HepG2 (cell line): Measurements from ENCODE around the gene GEMIN2. TPM values are rescaled to one million over a fixed set of nuclear protein-coding genes. Genes with fewer than 3 reads are reported as not detected.

Experiments
- FOXA3 ChIP-seq: IDR thresholded peaks from 2 replicates; pipeline ENCODE4 v1.6.1; 2016; ENCODE audit warnings: missing genetic modification reagents, missing compliant biosample characterization
- FOXJ3 ChIP-seq: sonication (generic); formaldehyde crosslinking; IDR thresholded peaks from 2 replicates; pipeline ENCODE4 v1.4.0; 2020; ENCODE audit warnings: missing genetic modification reagents, mild to moderate bottlenecking, borderline replicate concordance
- GATAD1 ChIP-seq: IDR thresholded peaks from 2 replicates; pipeline ENCODE4 v1.6.1; 2016; ENCODE audit warnings: missing genetic modification reagents, missing compliant biosample characterization
- KDM2A ChIP-seq: sonication (generic); formaldehyde crosslinking; IDR thresholded peaks from 2 replicates; pipeline ENCODE4 v1.4.0; 2020; ENCODE audit warnings: low read depth, missing genetic modification reagents, borderline replicate concordance
- SETDB1 ChIP-seq: sonication (generic); formaldehyde crosslinking; IDR thresholded peaks from 2 replicates; pipeline ENCODE4 v1.5.1; 2020; ENCODE audit warnings: missing genetic modification reagents, mild to moderate bottlenecking, borderline replicate concordance
- SIX1 ChIP-seq: sonication (generic); formaldehyde crosslinking; IDR thresholded peaks from 2 replicates; pipeline ENCODE4 v1.4.0; 2020; ENCODE audit warnings: missing genetic modification reagents, borderline replicate concordance
- SRSF4 ChIP-seq: fragments of 200-400 bp; formaldehyde crosslinking; IDR thresholded peaks from one replicate; pipeline ENCODE4 v1.6.1; 2018; ENCODE audit warnings: mild to moderate bottlenecking, low read depth, low read length, moderate library complexity; ENCODE audit not compliant: poor library complexity, severe bottlenecking
- TBX2 ChIP-seq: sonication (generic); formaldehyde crosslinking; IDR thresholded peaks from 2 replicates; pipeline ENCODE4 v1.5.0; 2020; ENCODE audit warnings: missing genetic modification reagents, mild to moderate bottlenecking, borderline replicate concordance
- TCF7L2 ChIP-seq: IDR thresholded peaks from 2 replicates; pipeline ENCODE4 v1.6.1; 2011; ENCODE audit warnings: mild to moderate bottlenecking, low read depth, low read length, moderate library complexity
- ZFYVE20 ChIP-seq: sonication (generic); formaldehyde crosslinking; IDR thresholded peaks from 2 replicates; pipeline ENCODE4 v1.8.0; 2023; ENCODE audit warnings: low read depth, mild to moderate bottlenecking, moderate library complexity, missing genetic modification reagents, borderline replicate concordance
- ZKSCAN5 ChIP-seq: sonication (generic); formaldehyde crosslinking; IDR thresholded peaks from 2 replicates; pipeline ENCODE4 v1.5.1; 2020; ENCODE audit warnings: mild to moderate bottlenecking, missing genetic modification reagents
- ZMYM4 ChIP-seq: sonication (generic); formaldehyde crosslinking; IDR thresholded peaks from 2 replicates; pipeline ENCODE4 v1.8.1; 2023; ENCODE audit warnings: mild to moderate bottlenecking, missing genetic modification reagents
- ZNF138 ChIP-seq: sonication (generic); formaldehyde crosslinking; IDR thresholded peaks from 2 replicates; pipeline ENCODE4 v1.5.0; 2020; ENCODE audit warnings: mild to moderate bottlenecking, low read depth, missing genetic modification reagents
- ZNF230 ChIP-seq: sonication (generic); formaldehyde crosslinking; IDR thresholded peaks from 2 replicates; pipeline ENCODE4 v1.4.0; 2020; ENCODE audit warnings: mild to moderate bottlenecking, missing genetic modification reagents
- ZNF234 ChIP-seq: sonication (generic); formaldehyde crosslinking; conservative IDR thresholded peaks from 2 replicates; pipeline ENCODE4 v1.5.1; 2020; ENCODE audit warnings: mild to moderate bottlenecking, missing genetic modification reagents
- ZNF251 ChIP-seq: sonication (generic); formaldehyde crosslinking; IDR thresholded peaks from 2 replicates; pipeline ENCODE4 v1.9.0; 2021; ENCODE audit warnings: mild to moderate bottlenecking, missing genetic modification reagents
- ZNF550 ChIP-seq: sonication (generic); formaldehyde crosslinking; IDR thresholded peaks from 2 replicates; pipeline ENCODE4 v1.4.0; 2020; ENCODE audit warnings: mild to moderate bottlenecking, missing genetic modification reagents, borderline replicate concordance
- ZNF713 ChIP-seq: sonication (generic); formaldehyde crosslinking; IDR thresholded peaks from 2 replicates; pipeline ENCODE4 v1.4.0; 2020; ENCODE audit warnings: mild to moderate bottlenecking, missing genetic modification reagents
- ZNF792 ChIP-seq: IDR thresholded peaks from 2 replicates; pipeline ENCODE4 v1.6.1; 2016
- ZSCAN25 ChIP-seq: sonication (generic); formaldehyde crosslinking; IDR thresholded peaks from 2 replicates; pipeline ENCODE4 v1.8.0; 2022; ENCODE audit warnings: mild to moderate bottlenecking, missing genetic modification reagents
- polyA plus RNA-seq, 8 experiments: library from polyadenylated mRNA; depleted of rRNA in 3 of 8; stranded (reverse) in 7 of 8; unstranded in 1 of 8; fragments of >200 nt; fragmentation: Illumina TruSeq in 4 of 8; extraction: Trizol in 4 of 8; gene quantifications; 2 replicates each; pipeline versions ENCODE4 v1.2.1 to v1.2.3, GENCODE V29; 2011 to 2016; ENCODE audit warnings: low read depth in 4 of 8, missing spikeins in 1 of 8, mixed read lengths in 1 of 8; ENCODE audit not compliant: insufficient read depth in 1 of 8
- total RNA-seq, 5 experiments: library from RNA; depleted of rRNA; stranded (reverse); fragments of >200 nt; fragmentation: Illumina TruSeq; extraction: Trizol; gene quantifications; 2 replicates each; pipeline ENCODE4 v1.2.3, GENCODE V29; 2016; ENCODE audit warnings: low read depth in 1 of 5
- TF ChIP-seq, protein P1 (sequence below): sonication (generic); formaldehyde crosslinking; IDR thresholded peaks from 2 replicates; pipeline ENCODE4 v1.5.1; 2020; ENCODE audit warnings: missing genetic modification reagents, mild to moderate bottlenecking, borderline replicate concordance
- TF ChIP-seq, protein P2 (sequence below): sonication (generic); formaldehyde crosslinking; IDR thresholded peaks from 2 replicates; pipeline ENCODE4 v1.8.0; 2022; ENCODE audit warnings: missing genetic modification reagents, mild to moderate bottlenecking, borderline replicate concordance
- TF ChIP-seq, protein P3 (sequence below): sonication (generic); formaldehyde crosslinking; IDR thresholded peaks from 2 replicates; pipeline ENCODE4 v1.8.0; 2022; ENCODE audit warnings: missing genetic modification reagents, mild to moderate bottlenecking, moderate library complexity, borderline replicate concordance
- TF ChIP-seq, protein P4 (sequence below): sonication (generic); formaldehyde crosslinking; IDR thresholded peaks from 2 replicates; pipeline ENCODE4 v1.4.0; 2020; ENCODE audit warnings: missing genetic modification reagents
- TF ChIP-seq, protein P5 (sequence below): sonication (generic); formaldehyde crosslinking; IDR thresholded peaks from 2 replicates; pipeline ENCODE4 v1.9.0; 2021; ENCODE audit warnings: missing genetic modification reagents, mild to moderate bottlenecking, borderline replicate concordance

The GEMIN2 gene
- total and polyA plus RNA-seq, 2 of the 13 experiments (the other 11 are each of a cell fraction or from before 2014, with no cell fraction given): 54.8 to 110 TPM

DNA sequence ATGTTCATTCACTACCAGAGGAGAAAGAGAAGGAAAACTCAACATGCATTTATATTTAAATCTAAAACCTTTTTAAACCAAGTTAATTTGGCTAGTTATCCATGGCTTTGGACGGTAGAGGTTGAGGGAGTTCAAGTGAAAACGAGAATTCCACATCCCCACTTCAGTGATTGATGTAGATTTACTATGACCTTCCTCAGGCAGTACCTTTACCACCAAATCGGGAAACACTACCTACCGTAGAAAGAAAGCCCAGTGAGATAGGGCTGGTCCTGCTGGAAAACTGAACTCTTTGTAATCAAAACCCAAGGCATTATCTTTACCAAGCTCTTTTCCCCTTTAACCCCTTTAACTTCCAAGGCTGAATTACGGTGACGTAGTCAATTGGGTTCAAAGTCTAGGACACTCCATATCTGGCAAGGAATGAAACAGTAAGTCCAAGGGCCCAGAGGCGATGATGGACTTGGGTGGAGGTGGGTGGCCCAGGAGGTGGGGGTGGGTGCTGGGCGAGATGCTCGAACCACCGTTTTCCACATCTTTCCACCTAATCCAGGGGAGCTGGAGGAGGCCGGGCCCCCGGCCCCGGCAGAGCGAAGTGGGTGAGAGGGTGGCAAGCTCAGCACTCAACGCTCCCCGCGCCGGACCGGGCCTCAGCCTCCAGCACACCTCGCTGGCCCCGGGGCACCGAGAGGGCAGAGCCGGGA lies 11.7 kb upstream of the GEMIN2 start (continued):
- TF ChIP-seq KDM2A (CRISPR knock-in tag): no peak
- no peak for TF ChIP-seq ZKSCAN5 (CRISPR knock-in tag)
- TF ChIP-seq SETDB1 (CRISPR knock-in tag): no peak
- no peak; the same call in 1 of the 2 replicates for TF ChIP-seq FOXA3 (CRISPR knock-in tag)
- TF ChIP-seq, protein P1, sequence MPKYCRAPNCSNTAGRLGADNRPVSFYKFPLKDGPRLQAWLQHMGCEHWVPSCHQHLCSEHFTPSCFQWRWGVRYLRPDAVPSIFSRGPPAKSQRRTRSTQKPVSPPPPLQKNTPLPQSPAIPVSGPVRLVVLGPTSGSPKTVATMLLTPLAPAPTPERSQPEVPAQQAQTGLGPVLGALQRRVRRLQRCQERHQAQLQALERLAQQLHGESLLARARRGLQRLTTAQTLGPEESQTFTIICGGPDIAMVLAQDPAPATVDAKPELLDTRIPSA (CRISPR knock-in tag): peak; percentile 19
- TF ChIP-seq ZNF792: peak; percentile 25; the same call in 1 of the 2 replicates
- TF ChIP-seq SIX1 (CRISPR knock-in tag): peak; percentile 64
- TF ChIP-seq TCF7L2: no peak
- no peak for TF ChIP-seq ZNF251 (CRISPR knock-in tag)
- TF ChIP-seq, protein P2, sequence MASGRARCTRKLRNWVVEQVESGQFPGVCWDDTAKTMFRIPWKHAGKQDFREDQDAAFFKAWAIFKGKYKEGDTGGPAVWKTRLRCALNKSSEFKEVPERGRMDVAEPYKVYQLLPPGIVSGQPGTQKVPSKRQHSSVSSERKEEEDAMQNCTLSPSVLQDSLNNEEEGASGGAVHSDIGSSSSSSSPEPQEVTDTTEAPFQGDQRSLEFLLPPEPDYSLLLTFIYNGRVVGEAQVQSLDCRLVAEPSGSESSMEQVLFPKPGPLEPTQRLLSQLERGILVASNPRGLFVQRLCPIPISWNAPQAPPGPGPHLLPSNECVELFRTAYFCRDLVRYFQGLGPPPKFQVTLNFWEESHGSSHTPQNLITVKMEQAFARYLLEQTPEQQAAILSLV (CRISPR knock-in tag): no peak
- TF ChIP-seq GATAD1: no peak
- TF ChIP-seq ZNF234: no peak
- no peak for TF ChIP-seq ZNF230 (CRISPR knock-in tag)
- TF ChIP-seq SRSF4: no peak
- TF ChIP-seq, protein P3, sequence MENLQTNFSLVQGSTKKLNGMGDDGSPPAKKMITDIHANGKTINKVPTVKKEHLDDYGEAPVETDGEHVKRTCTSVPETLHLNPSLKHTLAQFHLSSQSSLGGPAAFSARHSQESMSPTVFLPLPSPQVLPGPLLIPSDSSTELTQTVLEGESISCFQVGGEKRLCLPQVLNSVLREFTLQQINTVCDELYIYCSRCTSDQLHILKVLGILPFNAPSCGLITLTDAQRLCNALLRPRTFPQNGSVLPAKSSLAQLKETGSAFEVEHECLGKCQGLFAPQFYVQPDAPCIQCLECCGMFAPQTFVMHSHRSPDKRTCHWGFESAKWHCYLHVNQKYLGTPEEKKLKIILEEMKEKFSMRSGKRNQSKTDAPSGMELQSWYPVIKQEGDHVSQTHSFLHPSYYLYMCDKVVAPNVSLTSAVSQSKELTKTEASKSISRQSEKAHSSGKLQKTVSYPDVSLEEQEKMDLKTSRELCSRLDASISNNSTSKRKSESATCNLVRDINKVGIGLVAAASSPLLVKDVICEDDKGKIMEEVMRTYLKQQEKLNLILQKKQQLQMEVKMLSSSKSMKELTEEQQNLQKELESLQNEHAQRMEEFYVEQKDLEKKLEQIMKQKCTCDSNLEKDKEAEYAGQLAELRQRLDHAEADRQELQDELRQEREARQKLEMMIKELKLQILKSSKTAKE: no peak
- 0 out of 2 replicates have a peak, but pooled peaks have one; percentile 53 for TF ChIP-seq FOXJ3 (CRISPR knock-in tag)
- TF ChIP-seq ZSCAN25 (CRISPR knock-in tag): no peak
- no peak for TF ChIP-seq ZNF138
- TF ChIP-seq, protein P4, sequence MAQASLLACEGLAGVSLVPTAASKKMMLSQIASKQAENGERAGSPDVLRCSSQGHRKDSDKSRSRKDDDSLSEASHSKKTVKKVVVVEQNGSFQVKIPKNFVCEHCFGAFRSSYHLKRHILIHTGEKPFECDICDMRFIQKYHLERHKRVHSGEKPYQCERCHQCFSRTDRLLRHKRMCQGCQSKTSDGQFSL (CRISPR knock-in tag): no peak
- no peak; the same call in 1 of the 2 replicates for TF ChIP-seq ZMYM4
- TF ChIP-seq ZNF550: no peak
- TF ChIP-seq ZNF713 (CRISPR knock-in tag): no peak
- TF ChIP-seq, protein P5, sequence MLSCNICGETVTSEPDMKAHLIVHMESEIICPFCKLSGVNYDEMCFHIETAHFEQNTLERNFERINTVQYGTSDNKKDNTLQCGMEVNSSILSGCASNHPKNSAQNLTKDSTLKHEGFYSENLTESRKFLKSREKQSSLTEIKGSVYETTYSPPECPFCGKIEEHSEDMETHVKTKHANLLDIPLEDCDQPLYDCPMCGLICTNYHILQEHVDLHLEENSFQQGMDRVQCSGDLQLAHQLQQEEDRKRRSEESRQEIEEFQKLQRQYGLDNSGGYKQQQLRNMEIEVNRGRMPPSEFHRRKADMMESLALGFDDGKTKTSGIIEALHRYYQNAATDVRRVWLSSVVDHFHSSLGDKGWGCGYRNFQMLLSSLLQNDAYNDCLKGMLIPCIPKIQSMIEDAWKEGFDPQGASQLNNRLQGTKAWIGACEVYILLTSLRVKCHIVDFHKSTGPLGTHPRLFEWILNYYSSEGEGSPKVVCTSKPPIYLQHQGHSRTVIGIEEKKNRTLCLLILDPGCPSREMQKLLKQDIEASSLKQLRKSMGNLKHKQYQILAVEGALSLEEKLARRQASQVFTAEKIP (CRISPR knock-in tag): no peak
- TF ChIP-seq TBX2 (CRISPR knock-in tag): no peak
- TF ChIP-seq ZFYVE20 (CRISPR knock-in tag): no peak
